GM23338 (cell line): ENCODE data around the gene SLC41A3. TPM values are rescaled to one million over a fixed set of nuclear protein-coding genes. Genes with fewer than 3 reads are reported as not detected.

Source experiments
- ATAC-seq: fragments of 200-7000 bp; cut with Tn5 transposase; 3 replicates; pipeline ENCODE4 v1.9.1; 2020
- DNase-seq: peaks from one replicate; pipeline ENCODE4 v3.0.0-alpha.2; 2015; ENCODE audit warnings: low spot score
- H2AFZ ChIP-seq: fragments of 200-600 bp; sonication (generic); 2 replicates; pipeline ENCODE4 v1.8.0; 2016; ENCODE audit warnings: antibody characterized with exemption, mild to moderate bottlenecking, moderate library complexity
- H3F3A ChIP-seq: fragments of 200-600 bp; sonication (generic); replicated peaks from 2 replicates; pipeline ENCODE4 v1.8.0; 2017; ENCODE audit warnings: antibody characterized with exemption, mixed run types, low read depth
- H3K27ac ChIP-seq: fragments of 200-600 bp; sonication (generic); 2 replicates; pipeline ENCODE4 v1.6.1; 2016; ENCODE audit warnings: low read depth
- H3K27me3 ChIP-seq: fragments of 200-600 bp; sonication (generic); 2 replicates; pipeline ENCODE4 v1.8.0; 2016; ENCODE audit warnings: mild to moderate bottlenecking, mixed run types, moderate library complexity; ENCODE audit not compliant: insufficient read depth
- H3K36me3 ChIP-seq: fragments of 200-600 bp; sonication (generic); 2 replicates; pipeline ENCODE4 v1.8.0; 2016; ENCODE audit warnings: mild to moderate bottlenecking; ENCODE audit not compliant: insufficient read depth
- H3K4me1 ChIP-seq: fragments of 200-600 bp; sonication (generic); 2 replicates; pipeline ENCODE4 v1.8.0; 2016; ENCODE audit warnings: mild to moderate bottlenecking, moderate library complexity; ENCODE audit not compliant: insufficient read depth
- H3K4me2 ChIP-seq: fragments of 200-600 bp; sonication (generic); 2 replicates; pipeline ENCODE4 v1.7.1; 2017; ENCODE audit warnings: mixed run types
- H3K4me3 ChIP-seq: fragments of 200-600 bp; sonication (generic); 2 replicates; pipeline ENCODE4 v1.6.1; 2016; ENCODE audit warnings: mixed run types
- H3K79me2 ChIP-seq: fragments of 200-600 bp; sonication (generic); replicated peaks from 2 replicates; pipeline ENCODE4 v1.8.0; 2017; ENCODE audit warnings: mild to moderate bottlenecking; ENCODE audit not compliant: insufficient read depth
- H3K9me2 ChIP-seq: fragments of 200-600 bp; sonication (generic); 2 replicates; pipeline ENCODE4 v1.8.0; 2017; ENCODE audit not compliant: insufficient read depth
- H4K20me1 ChIP-seq: fragments of 200-600 bp; sonication (generic); replicated peaks from 2 replicates; pipeline ENCODE4 v1.8.0; 2017; ENCODE audit warnings: mild to moderate bottlenecking; ENCODE audit not compliant: insufficient read depth
- H3K27ac Mint-ChIP-seq: 2 replicates; pipeline ENCODE4 v1.8.0; 2020; ENCODE audit warnings: inconsistent platforms, mild to moderate bottlenecking, moderate library complexity, mixed read lengths
- H3K27me3 Mint-ChIP-seq: 3 replicates; pipeline ENCODE4 v1.8.0; 2022; ENCODE audit warnings: low read depth, mild to moderate bottlenecking, moderate library complexity, mixed read lengths, inconsistent platforms; ENCODE audit not compliant: insufficient read depth, poor library complexity
- H3K36me3 Mint-ChIP-seq: 3 replicates; pipeline ENCODE4 v1.8.0; 2021; ENCODE audit warnings: low read depth, mild to moderate bottlenecking, inconsistent platforms, moderate library complexity, mixed read lengths
- H3K4me1 Mint-ChIP-seq: 3 replicates; pipeline ENCODE4 v1.8.0; 2020; ENCODE audit warnings: mild to moderate bottlenecking, inconsistent platforms, mixed read lengths
- H3K4me3 Mint-ChIP-seq: 3 replicates; pipeline ENCODE4 v1.8.0; 2021; ENCODE audit warnings: moderate library complexity, mild to moderate bottlenecking, inconsistent platforms, mixed read lengths
- H3K9me3 Mint-ChIP-seq: 3 replicates; pipeline ENCODE4 v1.8.0; 2020; ENCODE audit warnings: moderate library complexity, mild to moderate bottlenecking, inconsistent platforms, mixed read lengths
- CREB1 ChIP-seq: fragments of 250-450 bp; sonication (Bioruptor Pico); IDR thresholded peaks from 2 replicates; pipeline ENCODE4 v1.5.0; 2020; ENCODE audit warnings: low read depth, mild to moderate bottlenecking, moderate library complexity
- EZH2 ChIP-seq: fragments of 200-600 bp; sonication (generic); IDR thresholded peaks from one replicate; pipeline ENCODE4 v1.8.0; 2017; ENCODE audit warnings: antibody characterized with exemption, mild to moderate bottlenecking, low read depth; ENCODE audit not compliant: unreplicated experiment
- EZH2phosphoT487 ChIP-seq: fragments of 200-600 bp; sonication (generic); IDR thresholded peaks from one replicate; pipeline ENCODE4 v1.8.1; 2018; ENCODE audit warnings: antibody characterized with exemption; ENCODE audit not compliant: unreplicated experiment
- NANOG ChIP-seq: IDR thresholded peaks from 2 replicates; pipeline ENCODE4 v1.6.1; 2016; ENCODE audit warnings: antibody characterized with exemption, borderline replicate concordance
- STAT1 ChIP-seq: IDR thresholded peaks from one replicate; pipeline ENCODE4 v1.6.1; 2016; ENCODE audit warnings: antibody characterized with exemption; ENCODE audit not compliant: unreplicated experiment
- ZNF114 ChIP-seq: fragments of 250-450 bp; sonication (Bioruptor Pico); IDR thresholded peaks from 2 replicates; pipeline ENCODE4 v1.5.0; 2020; ENCODE audit warnings: mild to moderate bottlenecking, moderate library complexity
- ZNF331 ChIP-seq: fragments of 250-450 bp; sonication (Bioruptor Pico); IDR thresholded peaks from 2 replicates; pipeline ENCODE4 v1.5.0; 2020; ENCODE audit warnings: low read depth, mild to moderate bottlenecking, moderate library complexity
- ZNF462 ChIP-seq: fragments of 250-450 bp; sonication (Bioruptor Pico); IDR thresholded peaks from 2 replicates; pipeline ENCODE4 v1.5.0; 2020; ENCODE audit warnings: mild to moderate bottlenecking, moderate library complexity
- polyA plus RNA-seq: library from polyadenylated mRNA; unstranded; fragments of >200 nt; fragmentation: Nextera tagmentation; extraction: Ambion mirVana; gene quantifications from 2 replicates; pipeline ENCODE4 v1.2.1, GENCODE V29; 2016
- total RNA-seq: library from RNA; depleted of rRNA; stranded (reverse); fragments of >200 nt; shearing (Covaris generic); gene quantifications from 2 replicates; pipeline ENCODE4 v1.2.3, GENCODE V29; 2014
- TF ChIP-seq, protein P1 (sequence below), 2 experiments: fragments of 200-600 bp in 1 of 2; sonication (generic) in 1 of 2; conservative IDR thresholded peaks; 2 replicates each; pipeline versions ENCODE4 v1.5.1 to v1.6.1; 2016 to 2017; ENCODE audit warnings: antibody characterized with exemption in 2 of 2, low read depth in 2 of 2, mild to moderate bottlenecking in 2 of 2, moderate library complexity in 1 of 2

Gene SLC41A3
- total and polyA plus RNA-seq, 2 experiments from 2014 or later, result 12.1 to 29.8 TPM

GRCh38 chr3:126056088-126056487 lies 27.8 kb downstream of the SLC41A3 start (continued):
- no peak for TF ChIP-seq ZNF462 (CRISPR knock-in tag)
- TF ChIP-seq ZNF114 (CRISPR knock-in tag), result no peak
- no peak for TF ChIP-seq STAT1
- TF ChIP-seq, protein P1, sequence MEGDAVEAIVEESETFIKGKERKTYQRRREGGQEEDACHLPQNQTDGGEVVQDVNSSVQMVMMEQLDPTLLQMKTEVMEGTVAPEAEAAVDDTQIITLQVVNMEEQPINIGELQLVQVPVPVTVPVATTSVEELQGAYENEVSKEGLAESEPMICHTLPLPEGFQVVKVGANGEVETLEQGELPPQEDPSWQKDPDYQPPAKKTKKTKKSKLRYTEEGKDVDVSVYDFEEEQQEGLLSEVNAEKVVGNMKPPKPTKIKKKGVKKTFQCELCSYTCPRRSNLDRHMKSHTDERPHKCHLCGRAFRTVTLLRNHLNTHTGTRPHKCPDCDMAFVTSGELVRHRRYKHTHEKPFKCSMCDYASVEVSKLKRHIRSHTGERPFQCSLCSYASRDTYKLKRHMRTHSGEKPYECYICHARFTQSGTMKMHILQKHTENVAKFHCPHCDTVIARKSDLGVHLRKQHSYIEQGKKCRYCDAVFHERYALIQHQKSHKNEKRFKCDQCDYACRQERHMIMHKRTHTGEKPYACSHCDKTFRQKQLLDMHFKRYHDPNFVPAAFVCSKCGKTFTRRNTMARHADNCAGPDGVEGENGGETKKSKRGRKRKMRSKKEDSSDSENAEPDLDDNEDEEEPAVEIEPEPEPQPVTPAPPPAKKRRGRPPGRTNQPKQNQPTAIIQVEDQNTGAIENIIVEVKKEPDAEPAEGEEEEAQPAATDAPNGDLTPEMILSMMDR (conservative IDR thresholded peaks at IDR 0.05; ENCODE audit: low read depth in 2 of 2), result no peak
- no peak for TF ChIP-seq EZH2phosphoT487
- TF ChIP-seq EZH2, result no peak
- no peak for TF ChIP-seq NANOG
- TF ChIP-seq CREB1 (CRISPR knock-in tag), result no peak
- no peak for TF ChIP-seq ZNF331

DNA sequence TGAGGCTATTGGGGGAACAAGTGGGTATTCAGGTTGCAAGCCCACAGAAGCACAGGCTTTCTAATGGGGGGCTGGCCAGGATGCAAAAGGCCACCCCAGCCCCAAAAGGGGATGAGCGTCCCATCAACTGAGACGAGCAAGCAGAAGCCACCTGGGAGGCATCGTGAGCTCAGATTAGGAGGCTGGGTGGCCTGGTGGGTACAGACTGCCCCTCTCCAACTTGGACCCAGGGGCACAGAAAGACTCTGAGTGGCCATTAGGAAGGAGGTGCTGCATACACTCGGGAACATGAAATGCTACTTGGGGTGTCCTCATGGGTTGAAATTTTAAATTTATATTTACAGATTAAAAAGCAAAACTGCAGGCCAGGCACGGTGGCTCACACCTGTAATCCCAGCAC lies 29.1 kb downstream of the SLC41A3 start:
- H3K36me3 Mint-ChIP-seq, result no peaks in the 10 kb centered on the region; the same call in 2 of the 3 replicates
- DNase-seq (no peak), ATAC-seq (no peak)
- H3K4me3 Mint-ChIP-seq, result no peak overlapping the region
- H3K27ac ChIP-seq, result no peak overlapping the region
- no peaks in the 10 kb centered on the region for H3K36me3 ChIP-seq
- no peaks in the 10 kb centered on the region for H3K9me2 ChIP-seq
- H3K27ac Mint-ChIP-seq, result no peak overlapping the region
- no peaks in the 10 kb centered on the region for H3K9me3 Mint-ChIP-seq
- no peaks in the 10 kb centered on the region for H4K20me1 ChIP-seq
- H3F3A ChIP-seq, result no peaks in the 10 kb centered on the region
- H3K4me1 ChIP-seq, result no peaks in the 10 kb centered on the region
- H3K4me1 Mint-ChIP-seq, result peaks cover 7% of the 10 kb centered on the region
- no peak for TF ChIP-seq CREB1 (CRISPR knock-in tag)
- no peaks in the 10 kb centered on the region for H3K79me2 ChIP-seq
- no peak overlapping the region for H3K4me3 ChIP-seq
- no peak overlapping the region for H3K4me2 ChIP-seq
- H2AFZ ChIP-seq, result no peak overlapping the region
- H3K27me3 Mint-ChIP-seq, result peaks cover 6% of the 10 kb centered on the region
- H3K27me3 ChIP-seq, result no peaks in the 10 kb centered on the region
